PC-3 (cell line): ENCODE results near the gene CCDC126. TPM values are rescaled to one million over a fixed set of nuclear protein-coding genes. Genes with fewer than 3 reads are reported as not detected.

ENCODE experiments used
- ATAC-seq: fragments of 200-7000 bp; cut with Tn5 transposase; 2 replicates; pipeline ENCODE4 v1.9.1; 2020; ENCODE audit warnings: mild to moderate bottlenecking, moderate library complexity
- BruUV-seq: library from RNA; stranded (reverse); fragments of 400-500 nt; replicated peaks from 2 replicates; lab custom pipeline; 2021; lab: Mats Ljungman, UMichigan
- CTCF ChIA-PET: fragments of 300-600 bp; sonication (Branson Sonifier 250); formaldehyde crosslinking; loops from one replicate; lab custom pipeline; 2022; ENCODE audit warnings: antibody characterized with exemption; lab: Charles Lee
- POLR2A ChIA-PET: fragments of 300-600 bp; sonication (Branson Sonifier 250); formaldehyde crosslinking; loops from one replicate; lab custom pipeline; 2022; ENCODE audit warnings: antibody characterized with exemption; ENCODE audit not compliant: unreplicated experiment; lab: Charles Lee
- DNase-seq: peaks from one replicate; pipeline ENCODE4 v3.0.0-alpha.2; 2015
- H2AFZ ChIP-seq: fragments of 300-600 bp; sonication (generic); 2 replicates; pipeline ENCODE4 v1.6.0; 2016; ENCODE audit warnings: antibody characterized with exemption, low read length
- H3F3A ChIP-seq: fragments of 300-600 bp; sonication (generic); one replicate; pipeline ENCODE4 v1.6.0; 2017; ENCODE audit warnings: antibody characterized with exemption, low read length, control low read depth, mild to moderate bottlenecking; ENCODE audit not compliant: unreplicated experiment
- H3K27ac ChIP-seq: fragments of 300-600 bp; sonication (generic); 2 replicates; pipeline ENCODE4 v1.5.1; 2016; ENCODE audit warnings: mild to moderate bottlenecking, low read length
- H3K27me3 ChIP-seq: fragments of 300-600 bp; sonication (generic); 2 replicates; pipeline ENCODE4 v1.6.1; 2016; ENCODE audit warnings: low read length, mixed read lengths
- H3K36me3 ChIP-seq: fragments of 300-600 bp; sonication (generic); 2 replicates; pipeline ENCODE4 v1.6.1; 2016; ENCODE audit warnings: low read depth, mixed run types, low read length, mixed read lengths
- H3K4me1 ChIP-seq: fragments of 300-600 bp; sonication (generic); 2 replicates; pipeline ENCODE4 v1.5.1; 2016; ENCODE audit warnings: low read length; ENCODE audit not compliant: insufficient read depth
- H3K4me2 ChIP-seq: fragments of 300-600 bp; sonication (generic); 2 replicates; pipeline ENCODE4 v1.6.0; 2016; ENCODE audit warnings: low read length
- H3K4me3 ChIP-seq: fragments of 300-600 bp; sonication (generic); 2 replicates; pipeline ENCODE4 v1.5.1; 2016; ENCODE audit warnings: mild to moderate bottlenecking, low read length, mixed read lengths
- H3K79me2 ChIP-seq: fragments of 300-600 bp; sonication (generic); 2 replicates; pipeline ENCODE4 v1.6.1; 2017; ENCODE audit warnings: low read length, mixed read lengths
- H3K9ac ChIP-seq: fragments of 300-600 bp; sonication (generic); 2 replicates; pipeline ENCODE4 v1.6.0; 2016; ENCODE audit warnings: mild to moderate bottlenecking, low read length
- H3K9me2 ChIP-seq: fragments of 300-600 bp; sonication (generic); replicated peaks from 2 replicates; pipeline ENCODE4 v1.6.1; 2016; ENCODE audit warnings: mixed run types, low read length, mixed read lengths
- H3K9me3 ChIP-seq: fragments of 300-600 bp; sonication (generic); 2 replicates; pipeline ENCODE4 v1.6.1; 2016; ENCODE audit warnings: low read length, mixed read lengths
- H4K20me1 ChIP-seq: fragments of 300-600 bp; sonication (generic); 2 replicates; pipeline ENCODE4 v1.6.1; 2016; ENCODE audit warnings: low read length, mixed read lengths
- EZH2 ChIP-seq: fragments of 300-600 bp; sonication (generic); IDR thresholded peaks from one replicate; pipeline ENCODE4 v1.6.1; 2017; ENCODE audit warnings: antibody characterized with exemption, mild to moderate bottlenecking, low read length; ENCODE audit not compliant: unreplicated experiment
- EZH2phosphoT487 ChIP-seq: fragments of 300-600 bp; sonication (generic); IDR thresholded peaks from 2 replicates; pipeline ENCODE4 v1.6.1; 2018; ENCODE audit warnings: mild to moderate bottlenecking, antibody characterized with exemption, low read length, borderline replicate concordance
- intact Hi-C: fragments of 100-400 bp; cut with micrococcal nuclease; formaldehyde crosslinking; loops from 2 replicates; pipeline ENCODE4 v1.9.0; 2023
- total RNA-seq: library from RNA; depleted of rRNA; stranded (reverse); fragments of >200 nt; gene quantifications from 2 replicates; pipeline ENCODE4 v1.2.3, GENCODE V29; 2014
- TF ChIP-seq, protein P1 (sequence below): fragments of 300-600 bp; sonication (generic); conservative IDR thresholded peaks from 2 replicates; pipeline ENCODE4 v1.5.1; 2017; ENCODE audit warnings: antibody characterized with exemption, low read depth, mild to moderate bottlenecking, low read length

Gene CCDC126
- total RNA-seq, 1 experiment from 2014 or later, result 3.2 TPM

DNA sequence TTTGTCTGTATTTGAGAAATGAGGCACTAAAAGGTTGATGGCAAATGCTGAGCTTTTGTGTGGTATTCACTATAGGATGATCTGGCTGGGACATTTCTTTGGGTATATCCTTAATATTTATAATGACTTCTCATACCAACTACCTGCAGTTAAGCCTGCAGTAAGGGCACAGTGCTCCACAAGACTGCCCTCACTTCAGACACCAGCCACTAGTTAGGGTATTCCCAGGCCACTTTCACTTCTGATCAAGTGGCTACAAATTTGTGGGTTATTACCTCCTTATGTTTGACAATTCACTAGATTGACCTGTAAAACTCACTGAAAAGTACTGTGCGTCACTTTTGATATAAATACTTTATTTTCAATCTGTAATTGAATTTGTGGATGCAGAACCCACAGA lies 20.3 kb downstream of the CCDC126 start:
- DNase-seq, result no peak
- Histone ChIP-seq H3K4me2 (no peak overlapping the region), H3K9me3 (no peaks in the 10 kb centered on the region), H3K4me3 (no peak overlapping the region), H3K4me1 (no peaks in the 10 kb centered on the region), H3K27ac (no peak overlapping the region), H2AFZ (no peak overlapping the region), H3K27me3 (no peaks in the 10 kb centered on the region), H3K9ac (no peak overlapping the region), H3K9me2 (no peaks in the 10 kb centered on the region), H3F3A (no peaks in the 10 kb centered on the region), H4K20me1 (no peaks in the 10 kb centered on the region), H3K36me3 (no peaks in the 10 kb centered on the region; the same call in 1 of the 2 replicates), H3K79me2 (no peaks in the 10 kb centered on the region)
- CTCF ChIA-PET, result no interaction called here
- intact Hi-C loops, result no loop called here
- TF ChIP-seq, protein P1, sequence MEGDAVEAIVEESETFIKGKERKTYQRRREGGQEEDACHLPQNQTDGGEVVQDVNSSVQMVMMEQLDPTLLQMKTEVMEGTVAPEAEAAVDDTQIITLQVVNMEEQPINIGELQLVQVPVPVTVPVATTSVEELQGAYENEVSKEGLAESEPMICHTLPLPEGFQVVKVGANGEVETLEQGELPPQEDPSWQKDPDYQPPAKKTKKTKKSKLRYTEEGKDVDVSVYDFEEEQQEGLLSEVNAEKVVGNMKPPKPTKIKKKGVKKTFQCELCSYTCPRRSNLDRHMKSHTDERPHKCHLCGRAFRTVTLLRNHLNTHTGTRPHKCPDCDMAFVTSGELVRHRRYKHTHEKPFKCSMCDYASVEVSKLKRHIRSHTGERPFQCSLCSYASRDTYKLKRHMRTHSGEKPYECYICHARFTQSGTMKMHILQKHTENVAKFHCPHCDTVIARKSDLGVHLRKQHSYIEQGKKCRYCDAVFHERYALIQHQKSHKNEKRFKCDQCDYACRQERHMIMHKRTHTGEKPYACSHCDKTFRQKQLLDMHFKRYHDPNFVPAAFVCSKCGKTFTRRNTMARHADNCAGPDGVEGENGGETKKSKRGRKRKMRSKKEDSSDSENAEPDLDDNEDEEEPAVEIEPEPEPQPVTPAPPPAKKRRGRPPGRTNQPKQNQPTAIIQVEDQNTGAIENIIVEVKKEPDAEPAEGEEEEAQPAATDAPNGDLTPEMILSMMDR, result no peak
- TF ChIP-seq EZH2phosphoT487 (no peak), EZH2 (no peak)
- POLR2A ChIA-PET, result no interaction called here
- no TSS peak for BruUV-seq
- ATAC-seq, result no peak

GRCh38 chr7:23618241-23618640 lies 21.1 kb downstream of the CCDC126 start:
- Histone ChIP-seq H3K27me3 (no peaks in the 10 kb centered on the region), H3K79me2 (no peaks in the 10 kb centered on the region), H3K4me2 (no peak overlapping the region), H2AFZ (no peak overlapping the region), H3K36me3 (no peaks in the 10 kb centered on the region; the same call in 1 of the 2 replicates), H3K27ac (no peak overlapping the region), H3K9me3 (no peaks in the 10 kb centered on the region), H4K20me1 (no peaks in the 10 kb centered on the region), H3K9me2 (no peaks in the 10 kb centered on the region), H3K4me3 (no peak overlapping the region), H3F3A (no peaks in the 10 kb centered on the region), H3K4me1 (no peaks in the 10 kb centered on the region), H3K9ac (no peak overlapping the region)
- ATAC-seq (no peak), DNase-seq (peak; percentile 22)
- TF ChIP-seq EZH2 (no peak), EZH2phosphoT487 (no peak)
- TF ChIP-seq, protein P1, result no peak
- CTCF ChIA-PET, result no interaction called here
- no TSS peak for BruUV-seq
- intact Hi-C loops, result no loop called here
- POLR2A ChIA-PET, result no interaction called here

DNA sequence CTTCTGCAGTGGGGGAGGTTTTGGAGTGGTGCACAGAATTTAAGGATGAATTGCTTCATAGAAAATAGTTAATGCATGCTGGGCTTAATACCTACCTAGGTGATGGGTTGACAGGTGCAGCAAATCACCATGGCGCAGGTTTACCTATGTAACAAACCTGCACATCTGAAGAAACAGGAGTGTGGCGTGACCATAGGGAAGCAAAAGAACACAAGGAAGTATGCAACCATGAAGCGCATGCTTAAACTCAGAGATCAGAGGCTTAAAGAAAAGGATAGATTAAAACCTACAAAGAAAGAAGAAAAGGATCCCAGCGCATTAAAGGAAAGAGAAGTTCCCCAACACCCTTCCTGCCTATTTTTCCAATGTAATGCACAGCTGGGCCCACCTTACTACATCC lies 22.0 kb downstream of the CCDC126 start:
- CTCF ChIA-PET, result no interaction called here
- no peaks in the 10 kb centered on the region for H3K4me1 ChIP-seq
- no peak for ATAC-seq

More for the DNA sequence above, 22.0 kb downstream of the CCDC126 start:
- H3K36me3 ChIP-seq, result no peaks in the 10 kb centered on the region; the same call in 1 of the 2 replicates
- H4K20me1 ChIP-seq, result no peaks in the 10 kb centered on the region
- no peak overlapping the region for H3K9ac ChIP-seq
- H3K4me3 ChIP-seq, result no peak overlapping the region
- no peak overlapping the region for H3K4me2 ChIP-seq
- no peaks in the 10 kb centered on the region for H3K9me3 ChIP-seq
- POLR2A ChIA-PET, result no interaction called here
- no peak overlapping the region for H2AFZ ChIP-seq
- H3K9me2 ChIP-seq, result no peaks in the 10 kb centered on the region
- TF ChIP-seq EZH2phosphoT487 (no peak), EZH2 (no peak)
- TF ChIP-seq, protein P1, result no peak
- BruUV-seq, result no TSS peak
- no peak overlapping the region for H3K27ac ChIP-seq
- intact Hi-C loops, result no loop called here
- no peaks in the 10 kb centered on the region for H3K79me2 ChIP-seq
- no peaks in the 10 kb centered on the region for H3F3A ChIP-seq
- DNase-seq, result no peak
- H3K27me3 ChIP-seq, result no peaks in the 10 kb centered on the region
